ENCODE data around the gene LCTL.

The LCTL gene

GRCh38 chr15:66567897-66568296, 2.1 kb upstream of the LCTL start:
- no peak overlapping the region for H3K4me3 ChIP-seq (ENCODE audit: low read depth in 1 of 5, low read length in 5 of 5)

GRCh38 chr15:66566963-66567531, 1.2 kb upstream of the LCTL start:
- Histone ChIP-seq H3K9ac (ENCODE audit: low read length in 5 of 5) (no peak overlapping the region), H3K27ac (ENCODE audit: low read depth, low read length) (no peak overlapping the region), H3K36me3 (ENCODE audit: control insufficient read depth in 5 of 5, insufficient read depth in 5 of 5, low read length in 5 of 5) (no peaks in the 10 kb centered on the region), H3K27me3 (ENCODE audit: control insufficient read depth in 5 of 5, insufficient read depth in 4 of 5, low read length in 5 of 5) (no peaks in the 10 kb centered on the region), H3K4me1 (ENCODE audit: control insufficient read depth in 5 of 5, insufficient read depth in 5 of 5, low read length in 5 of 5) (peaks cover 0 to 6% (median 3%) of the 10 kb centered on the region in 5 donors), H3K9me3 (ENCODE audit: control insufficient read depth in 5 of 5, low read length in 5 of 5) (no peaks in the 10 kb centered on the region), H3K4me3 (ENCODE audit: low read depth in 1 of 5, low read length in 5 of 5) (peak overlapping the region in 2 of 5 donors; percentile 18 to 40)

More at GRCh38 chr15:66567897-66568296, 2.1 kb upstream of the LCTL start:
- H3K27me3 ChIP-seq (ENCODE audit: control insufficient read depth in 5 of 5, insufficient read depth in 4 of 5, low read length in 5 of 5): no peaks in the 10 kb centered on the region
- no peak overlapping the region for H3K9ac ChIP-seq (ENCODE audit: low read length in 5 of 5)
- H3K27ac ChIP-seq (ENCODE audit: low read depth, low read length): no peak overlapping the region
- peaks cover 0 to 6% (median 3%) of the 10 kb centered on the region in 5 donors for H3K4me1 ChIP-seq (ENCODE audit: control insufficient read depth in 5 of 5, insufficient read depth in 5 of 5, low read length in 5 of 5)
- no peaks in the 10 kb centered on the region for H3K36me3 ChIP-seq (ENCODE audit: control insufficient read depth in 5 of 5, insufficient read depth in 5 of 5, low read length in 5 of 5)
- no peaks in the 10 kb centered on the region for H3K9me3 ChIP-seq (ENCODE audit: control insufficient read depth in 5 of 5, low read length in 5 of 5)

DNA sequence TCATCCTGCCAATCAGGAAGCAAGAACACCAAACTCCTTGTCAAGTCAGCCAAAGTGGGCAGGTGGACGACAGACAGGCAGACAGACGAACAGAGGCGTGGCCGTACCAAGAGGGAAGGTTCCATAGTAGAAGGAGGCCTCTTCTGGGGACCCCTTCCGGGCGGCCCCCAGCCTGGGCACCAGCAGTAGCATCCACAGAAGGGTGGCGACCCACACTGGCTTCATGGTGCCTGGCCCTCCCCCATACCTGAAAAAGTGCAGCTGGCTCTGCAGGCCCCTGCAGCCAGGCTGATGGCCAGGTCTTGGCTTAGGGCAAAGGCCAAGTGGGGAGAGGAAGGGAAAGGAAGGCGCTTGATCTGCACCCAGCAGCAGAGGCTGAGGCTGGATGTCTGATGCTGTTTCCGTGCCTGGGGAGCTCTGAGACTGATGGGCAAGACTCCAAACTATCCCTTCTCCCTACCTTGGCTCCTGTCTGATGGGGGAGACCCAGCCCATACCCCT, 607 bp downstream of the LCTL start:
- Histone ChIP-seq H3K9me3 (ENCODE audit: control insufficient read depth in 5 of 5, low read length in 5 of 5) (no peaks in the 10 kb centered on the region), H3K27ac (ENCODE audit: low read depth, low read length) (no peak overlapping the region), H3K9ac (ENCODE audit: low read length in 5 of 5) (no peak overlapping the region), H3K36me3 (ENCODE audit: control insufficient read depth in 5 of 5, insufficient read depth in 5 of 5, low read length in 5 of 5) (no peaks in the 10 kb centered on the region), H3K4me3 (ENCODE audit: low read depth in 1 of 5, low read length in 5 of 5) (no peak overlapping the region), H3K4me1 (ENCODE audit: control insufficient read depth in 5 of 5, insufficient read depth in 5 of 5, low read length in 5 of 5) (peaks cover 0 to 6% (median 3%) of the 10 kb centered on the region in 5 donors), H3K27me3 (ENCODE audit: control insufficient read depth in 5 of 5, insufficient read depth in 4 of 5, low read length in 5 of 5) (no peaks in the 10 kb centered on the region)

GRCh38 chr15:66564136-66565041, 1.4 kb downstream of the LCTL start:
- Histone ChIP-seq H3K36me3 (ENCODE audit: control insufficient read depth in 5 of 5, insufficient read depth in 5 of 5, low read length in 5 of 5) (no peaks in the 10 kb centered on the region), H3K9me3 (ENCODE audit: control insufficient read depth in 5 of 5, low read length in 5 of 5) (no peaks in the 10 kb centered on the region), H3K4me1 (ENCODE audit: control insufficient read depth in 5 of 5, insufficient read depth in 5 of 5, low read length in 5 of 5) (peaks cover 0 to 6% (median 3%) of the 10 kb centered on the region in 5 donors), H3K4me3 (ENCODE audit: low read depth in 1 of 5, low read length in 5 of 5) (no peak overlapping the region), H3K27ac (ENCODE audit: low read depth, low read length) (no peak overlapping the region), H3K9ac (ENCODE audit: low read length in 5 of 5) (no peak overlapping the region), H3K27me3 (ENCODE audit: control insufficient read depth in 5 of 5, insufficient read depth in 4 of 5, low read length in 5 of 5) (no peaks in the 10 kb centered on the region)

- Histone ChIP-seq H3K27me3 (ENCODE audit: control insufficient read depth in 5 of 5, insufficient read depth in 4 of 5, low read length in 5 of 5) (no peaks in the 10 kb centered on the region), H3K4me3 (ENCODE audit: low read depth in 1 of 5, low read length in 5 of 5) (no peak overlapping the region), H3K9ac (ENCODE audit: low read length in 5 of 5) (no peak overlapping the region), H3K4me1 (ENCODE audit: control insufficient read depth in 5 of 5, insufficient read depth in 5 of 5, low read length in 5 of 5) (peaks cover 0 to 6% (median 3%) of the 10 kb centered on the region in 5 donors), H3K9me3 (ENCODE audit: control insufficient read depth in 5 of 5, low read length in 5 of 5) (no peaks in the 10 kb centered on the region), H3K27ac (ENCODE audit: low read depth, low read length) (no peak overlapping the region), H3K36me3 (ENCODE audit: control insufficient read depth in 5 of 5, insufficient read depth in 5 of 5, low read length in 5 of 5) (no peaks in the 10 kb centered on the region)
These were observed 2.2 kb downstream of the LCTL start for GRCh38 chr15:66563566-66564110.

DNA sequence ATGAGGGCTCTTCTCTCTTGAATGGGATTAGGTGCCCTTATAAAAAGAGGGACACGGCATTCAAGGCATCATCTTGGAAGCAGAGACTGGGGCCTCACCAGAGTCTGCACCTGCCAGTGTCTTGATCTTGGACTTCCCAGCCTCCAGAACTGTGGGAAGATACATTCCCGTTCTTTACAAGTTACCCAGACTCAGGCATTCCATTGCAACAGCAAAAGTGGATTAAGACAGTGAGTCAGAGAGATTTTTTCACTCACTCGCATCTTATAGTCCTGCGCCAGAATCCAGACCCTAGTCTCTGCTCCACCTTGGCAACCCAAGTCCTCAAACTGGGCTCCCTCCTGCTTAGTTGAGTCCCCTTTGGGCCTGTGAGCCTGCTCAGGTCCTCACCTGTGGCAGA, 2.7 kb downstream of the LCTL start:
- no peak overlapping the region for H3K9ac ChIP-seq (ENCODE audit: low read length in 5 of 5)
- H3K4me3 ChIP-seq (ENCODE audit: low read depth in 1 of 5, low read length in 5 of 5): no peak overlapping the region
- H3K4me1 ChIP-seq (ENCODE audit: control insufficient read depth in 5 of 5, insufficient read depth in 5 of 5, low read length in 5 of 5): peaks cover 0 to 6% (median 3%) of the 10 kb centered on the region in 5 donors
- H3K27me3 ChIP-seq (ENCODE audit: control insufficient read depth in 5 of 5, insufficient read depth in 4 of 5, low read length in 5 of 5): no peaks in the 10 kb centered on the region
- no peak overlapping the region for H3K27ac ChIP-seq (ENCODE audit: low read depth, low read length)
- no peaks in the 10 kb centered on the region for H3K36me3 ChIP-seq (ENCODE audit: control insufficient read depth in 5 of 5, insufficient read depth in 5 of 5, low read length in 5 of 5)
- H3K9me3 ChIP-seq (ENCODE audit: control insufficient read depth in 5 of 5, low read length in 5 of 5): no peaks in the 10 kb centered on the region

DNA sequence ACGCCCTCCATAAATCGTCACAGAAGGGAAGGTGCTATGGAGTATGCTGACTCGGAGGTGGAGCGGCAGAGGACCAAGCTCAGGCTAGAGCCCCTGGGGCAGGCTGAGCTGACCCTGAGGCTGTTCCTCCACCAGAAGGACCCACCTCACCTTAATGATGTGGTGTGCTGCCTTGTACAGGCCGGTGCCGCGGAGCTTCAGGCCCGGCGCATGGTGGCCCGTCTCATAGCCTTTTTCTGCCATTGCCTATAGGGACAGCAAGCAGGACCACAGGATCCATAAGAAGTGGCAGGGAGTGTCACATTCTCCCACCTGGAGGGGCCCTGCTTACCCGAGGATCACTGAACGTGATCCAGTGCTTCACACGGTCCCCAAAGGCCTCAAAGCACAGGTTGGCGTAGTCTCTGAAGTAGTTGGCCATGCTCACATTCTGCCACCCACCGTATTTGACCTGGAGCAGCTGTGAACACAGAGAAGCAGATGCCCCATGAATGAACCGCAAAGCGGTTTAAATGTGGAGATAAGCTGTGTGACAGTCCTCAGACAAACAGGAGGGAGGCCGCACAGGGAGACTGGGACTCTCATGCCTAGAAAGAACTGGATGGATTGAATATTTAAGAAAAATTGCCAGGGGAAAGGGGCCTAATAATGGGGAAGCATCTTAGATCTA, 4.8 kb downstream of the LCTL start:
- Histone ChIP-seq H3K9me3 (ENCODE audit: control insufficient read depth in 5 of 5, low read length in 5 of 5) (peaks cover 0 to 2% (median 0%) of the 10 kb centered on the region in 5 donors), H3K9ac (ENCODE audit: low read length in 5 of 5) (no peak overlapping the region), H3K36me3 (ENCODE audit: control insufficient read depth in 5 of 5, insufficient read depth in 5 of 5, low read length in 5 of 5) (no peaks in the 10 kb centered on the region), H3K27ac (ENCODE audit: low read depth, low read length) (no peak overlapping the region), H3K27me3 (ENCODE audit: control insufficient read depth in 5 of 5, insufficient read depth in 4 of 5, low read length in 5 of 5) (no peaks in the 10 kb centered on the region), H3K4me1 (ENCODE audit: control insufficient read depth in 5 of 5, insufficient read depth in 5 of 5, low read length in 5 of 5) (no peaks in the 10 kb centered on the region), H3K4me3 (ENCODE audit: low read depth in 1 of 5, low read length in 5 of 5) (no peak overlapping the region)

- H3K27ac ChIP-seq (ENCODE audit: low read depth, low read length): no peak overlapping the region
- H3K4me1 ChIP-seq (ENCODE audit: control insufficient read depth in 5 of 5, insufficient read depth in 5 of 5, low read length in 5 of 5): no peaks in the 10 kb centered on the region
- H3K4me3 ChIP-seq (ENCODE audit: low read depth in 1 of 5, low read length in 5 of 5): no peak overlapping the region
- H3K9ac ChIP-seq (ENCODE audit: low read length in 5 of 5): no peak overlapping the region
- H3K27me3 ChIP-seq (ENCODE audit: control insufficient read depth in 5 of 5, insufficient read depth in 4 of 5, low read length in 5 of 5): no peaks in the 10 kb centered on the region
- peaks cover 0 to 6% (median 0%) of the 10 kb centered on the region in 5 donors for H3K9me3 ChIP-seq (ENCODE audit: control insufficient read depth in 5 of 5, low read length in 5 of 5)
- H3K36me3 ChIP-seq (ENCODE audit: control insufficient read depth in 5 of 5, insufficient read depth in 5 of 5, low read length in 5 of 5): no peaks in the 10 kb centered on the region
These were observed 7.5 kb downstream of the LCTL start for GRCh38 chr15:66558271-66558670.

DNA sequence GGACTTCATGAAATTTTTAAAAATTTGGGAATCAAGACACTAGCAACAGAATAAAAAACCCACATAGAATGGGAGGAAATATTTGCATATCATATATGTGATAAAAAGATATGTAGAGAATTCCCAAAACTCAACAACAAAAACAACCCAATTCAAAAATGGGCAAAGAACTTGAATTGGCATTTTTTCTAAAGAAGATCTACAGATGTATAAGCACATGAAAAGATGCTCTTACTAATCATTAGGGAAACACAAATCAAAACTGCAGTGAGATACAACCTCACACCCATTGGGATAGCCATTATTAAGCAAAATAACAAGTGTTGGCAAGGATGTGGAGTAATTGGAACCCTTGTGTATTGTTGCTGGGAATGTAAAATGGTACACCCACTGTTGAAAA, 10.1 kb downstream of the LCTL start:
- H3K27me3 ChIP-seq (ENCODE audit: control insufficient read depth in 5 of 5, insufficient read depth in 4 of 5, low read length in 5 of 5): no peaks in the 10 kb centered on the region
- H3K4me3 ChIP-seq (ENCODE audit: low read depth in 1 of 5, low read length in 5 of 5): no peak overlapping the region
- H3K9me3 ChIP-seq (ENCODE audit: control insufficient read depth in 5 of 5, low read length in 5 of 5): peaks cover 0 to 6% (median 0%) of the 10 kb centered on the region in 5 donors
- H3K36me3 ChIP-seq (ENCODE audit: control insufficient read depth in 5 of 5, insufficient read depth in 5 of 5, low read length in 5 of 5): no peaks in the 10 kb centered on the region
- no peaks in the 10 kb centered on the region for H3K4me1 ChIP-seq (ENCODE audit: control insufficient read depth in 5 of 5, insufficient read depth in 5 of 5, low read length in 5 of 5)
- H3K9ac ChIP-seq (ENCODE audit: low read length in 5 of 5): no peak overlapping the region
- no peak overlapping the region for H3K27ac ChIP-seq (ENCODE audit: low read depth, low read length)

All from subcutaneous abdominal adipose tissue (tissue), 5 donors.